Keratinocyte (primary cell): ENCODE data around the gene KIAA1958.

ENCODE experiments used
- EZH2 ChIP-seq: IDR thresholded peaks from one replicate; pipeline ENCODE4 v1.6.1; 2012; ENCODE audit warnings: inconsistent platforms, mild to moderate bottlenecking, low read length, moderate library complexity
- TF ChIP-seq, protein P1 (sequence below), 3 experiments: IDR thresholded peaks in 1 of 3; conservative IDR thresholded peaks in 1 of 3; optimal IDR thresholded peaks in 1 of 3; 2 replicates in 2 of 3; 3 replicates in 1 of 3; pipeline versions ENCODE3 to v1.5.1; 2011; ENCODE audit warnings: low read length in 3 of 3, mild to moderate bottlenecking in 3 of 3, moderate library complexity in 2 of 3, control low read depth in 1 of 3, inconsistent platforms in 1 of 3; ENCODE audit not compliant: insufficient read depth in 2 of 3; ENCODE audit errors: extremely low read depth in 1 of 3

DNA sequence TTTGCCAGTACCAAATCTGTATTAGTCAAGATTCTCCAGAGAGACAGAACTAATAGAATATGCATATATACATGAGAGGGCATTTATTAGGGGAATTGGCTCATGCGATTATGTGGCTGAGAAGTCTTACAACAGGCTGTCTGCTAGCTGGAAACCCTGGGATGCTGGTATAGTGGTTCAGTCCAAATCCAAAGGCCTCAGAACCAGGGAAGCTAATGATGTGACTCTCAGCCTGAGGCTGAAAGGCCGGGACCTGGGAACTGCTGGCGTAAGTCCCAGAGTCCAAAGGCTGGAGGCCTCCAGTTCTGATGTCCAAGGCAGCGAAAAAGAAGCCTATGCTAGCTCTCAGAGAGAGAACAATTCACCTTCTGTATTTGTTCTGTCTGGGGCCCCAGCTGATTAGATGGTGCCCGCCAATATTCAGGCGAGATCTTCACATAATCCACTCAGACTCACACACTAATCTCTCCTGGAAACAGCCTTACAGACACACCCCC is 84.1 kb downstream of the KIAA1958 start:
- TF ChIP-seq, protein P1, sequence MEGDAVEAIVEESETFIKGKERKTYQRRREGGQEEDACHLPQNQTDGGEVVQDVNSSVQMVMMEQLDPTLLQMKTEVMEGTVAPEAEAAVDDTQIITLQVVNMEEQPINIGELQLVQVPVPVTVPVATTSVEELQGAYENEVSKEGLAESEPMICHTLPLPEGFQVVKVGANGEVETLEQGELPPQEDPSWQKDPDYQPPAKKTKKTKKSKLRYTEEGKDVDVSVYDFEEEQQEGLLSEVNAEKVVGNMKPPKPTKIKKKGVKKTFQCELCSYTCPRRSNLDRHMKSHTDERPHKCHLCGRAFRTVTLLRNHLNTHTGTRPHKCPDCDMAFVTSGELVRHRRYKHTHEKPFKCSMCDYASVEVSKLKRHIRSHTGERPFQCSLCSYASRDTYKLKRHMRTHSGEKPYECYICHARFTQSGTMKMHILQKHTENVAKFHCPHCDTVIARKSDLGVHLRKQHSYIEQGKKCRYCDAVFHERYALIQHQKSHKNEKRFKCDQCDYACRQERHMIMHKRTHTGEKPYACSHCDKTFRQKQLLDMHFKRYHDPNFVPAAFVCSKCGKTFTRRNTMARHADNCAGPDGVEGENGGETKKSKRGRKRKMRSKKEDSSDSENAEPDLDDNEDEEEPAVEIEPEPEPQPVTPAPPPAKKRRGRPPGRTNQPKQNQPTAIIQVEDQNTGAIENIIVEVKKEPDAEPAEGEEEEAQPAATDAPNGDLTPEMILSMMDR (optimal IDR thresholded peaks at IDR 0.05 in 1 of 3, IDR thresholded peaks at IDR 0.05 in 1 of 3, conservative IDR thresholded peaks at IDR 0.05 in 1 of 3; ENCODE audit: extremely low read depth in 1 of 3, insufficient read depth in 2 of 3, low read length in 3 of 3): no peak
- TF ChIP-seq EZH2: no peak
